HEK293 (cell line): ENCODE data around the gene IGF2BP1.

Source experiments
- ATF2 ChIP-seq: fragments of 450-650 bp; formaldehyde crosslinking; IDR thresholded peaks from 2 replicates; pipeline ENCODE4 v1.5.1; 2016; ENCODE audit warnings: missing biosample characterization, missing genetic modification characterization, low read depth
- KLF16 ChIP-seq: fragments of 450-650 bp; formaldehyde crosslinking; IDR thresholded peaks from 2 replicates; pipeline ENCODE4 v1.5.1; 2017; ENCODE audit warnings: missing biosample characterization, missing genetic modification characterization
- REST ChIP-seq: fragments of 450-650 bp; formaldehyde crosslinking; IDR thresholded peaks from 2 replicates; pipeline ENCODE4 v1.5.1; 2016; ENCODE audit warnings: missing biosample characterization, missing genetic modification characterization
- SCRT1 ChIP-seq: fragments of 450-650 bp; formaldehyde crosslinking; IDR thresholded peaks from 2 replicates; pipeline ENCODE4 v1.5.1; 2016; ENCODE audit warnings: missing biosample characterization, missing genetic modification characterization, borderline replicate concordance
- SP2 ChIP-seq: fragments of 450-650 bp; formaldehyde crosslinking; IDR thresholded peaks from 2 replicates; pipeline ENCODE4 v1.5.1; 2016; ENCODE audit warnings: missing biosample characterization, missing genetic modification characterization
- YY2 ChIP-seq: fragments of 450-650 bp; formaldehyde crosslinking; IDR thresholded peaks from 2 replicates; pipeline ENCODE4 v1.5.1; 2016; ENCODE audit warnings: missing biosample characterization, missing genetic modification characterization
- ZBTB11 ChIP-seq: fragments of 450-650 bp; formaldehyde crosslinking; conservative IDR thresholded peaks from 2 replicates; pipeline ENCODE4 v1.5.1; 2016; ENCODE audit warnings: low read depth, missing biosample characterization, missing genetic modification characterization
- ZNF169 ChIP-seq: fragments of 450-650 bp; formaldehyde crosslinking; IDR thresholded peaks from 2 replicates; pipeline ENCODE4 v1.5.1; 2016; ENCODE audit warnings: missing biosample characterization, missing genetic modification characterization
- ZNF184 ChIP-seq: fragments of 450-650 bp; IDR thresholded peaks from 2 replicates; pipeline ENCODE4 v1.5.1; 2018; ENCODE audit warnings: missing biosample characterization, mild to moderate bottlenecking, missing genetic modification characterization
- ZNF23 ChIP-seq: fragments of 450-650 bp; formaldehyde crosslinking; IDR thresholded peaks from 2 replicates; pipeline ENCODE4 v1.5.1; 2016; ENCODE audit warnings: missing biosample characterization, missing genetic modification characterization, borderline replicate concordance
- ZNF426 ChIP-seq: fragments of 450-650 bp; formaldehyde crosslinking; IDR thresholded peaks from 2 replicates; pipeline ENCODE4 v1.5.1; 2017; ENCODE audit warnings: missing biosample characterization, missing genetic modification characterization, mild to moderate bottlenecking, inconsistent platforms, moderate library complexity
- ZNF510 ChIP-seq: fragments of 450-650 bp; formaldehyde crosslinking; IDR thresholded peaks from 2 replicates; pipeline ENCODE4 v1.5.1; 2018; ENCODE audit warnings: mild to moderate bottlenecking, missing genetic modification characterization, missing biosample characterization; ENCODE audit not compliant: insufficient replicate concordance
- ZNF518A ChIP-seq: fragments of 450-650 bp; formaldehyde crosslinking; conservative IDR thresholded peaks from 2 replicates; pipeline ENCODE4 v1.5.1; 2016; ENCODE audit warnings: low read depth, missing biosample characterization, missing genetic modification characterization
- ZNF529 ChIP-seq: fragments of 450-650 bp; formaldehyde crosslinking; IDR thresholded peaks from 2 replicates; pipeline ENCODE4 v1.5.1; 2017; ENCODE audit warnings: missing genetic modification characterization, missing biosample characterization; ENCODE audit not compliant: insufficient replicate concordance
- ZNF530 ChIP-seq: fragments of 450-650 bp; formaldehyde crosslinking; IDR thresholded peaks from 2 replicates; pipeline ENCODE4 v1.5.1; 2016; ENCODE audit warnings: low read depth, missing biosample characterization, missing genetic modification characterization
- ZNF555 ChIP-seq: fragments of 450-650 bp; formaldehyde crosslinking; conservative IDR thresholded peaks from 2 replicates; pipeline ENCODE4 v1.5.1; 2017; ENCODE audit warnings: missing biosample characterization, mild to moderate bottlenecking, missing genetic modification characterization, inconsistent platforms
- ZNF558 ChIP-seq: fragments of 450-650 bp; formaldehyde crosslinking; IDR thresholded peaks from 2 replicates; pipeline ENCODE4 v1.5.1; 2016; ENCODE audit warnings: missing biosample characterization, missing genetic modification characterization
- ZNF624 ChIP-seq: fragments of 450-650 bp; formaldehyde crosslinking; IDR thresholded peaks from 2 replicates; pipeline ENCODE4 v1.5.1; 2017; ENCODE audit warnings: missing biosample characterization, missing genetic modification characterization
- ZNF677 ChIP-seq: fragments of 450-650 bp; IDR thresholded peaks from 2 replicates; pipeline ENCODE4 v1.5.0; 2018; ENCODE audit warnings: missing biosample characterization, mild to moderate bottlenecking, missing genetic modification characterization, moderate library complexity
- ZNF747 ChIP-seq: fragments of 450-650 bp; formaldehyde crosslinking; IDR thresholded peaks from 2 replicates; pipeline ENCODE4 v1.5.1; 2016; ENCODE audit warnings: missing biosample characterization, missing genetic modification characterization
- ZNF776 ChIP-seq: fragments of 450-650 bp; formaldehyde crosslinking; IDR thresholded peaks from 2 replicates; pipeline ENCODE4 v1.5.0; 2017; ENCODE audit warnings: missing biosample characterization, missing genetic modification characterization, borderline replicate concordance
- ZNF777 ChIP-seq: fragments of 450-650 bp; formaldehyde crosslinking; IDR thresholded peaks from 2 replicates; pipeline ENCODE4 v1.5.1; 2017; ENCODE audit warnings: missing biosample characterization, missing genetic modification characterization, borderline replicate concordance
- ZNF791 ChIP-seq: fragments of 450-650 bp; formaldehyde crosslinking; IDR thresholded peaks from 2 replicates; pipeline ENCODE4 v1.5.1; 2016; ENCODE audit warnings: missing biosample characterization, missing genetic modification characterization
- ZNF843 ChIP-seq: fragments of 450-650 bp; formaldehyde crosslinking; IDR thresholded peaks from 2 replicates; pipeline ENCODE4 v1.5.1; 2016; ENCODE audit warnings: missing biosample characterization, missing genetic modification characterization
- ZSCAN23 ChIP-seq: fragments of 450-650 bp; formaldehyde crosslinking; IDR thresholded peaks from 2 replicates; pipeline ENCODE4 v1.5.1; 2016; ENCODE audit warnings: missing biosample characterization, missing genetic modification characterization

IGF2BP1 gene

GRCh38 chr17:48989100-48989499 is 8.1 kb upstream of the IGF2BP1 start (continued):
- TF ChIP-seq REST (tag by site-specific recombination), result no peak
- no peak for TF ChIP-seq ZNF530 (tag by site-specific recombination)
- TF ChIP-seq ZNF624 (tag by site-specific recombination), result no peak
- no peak for TF ChIP-seq ZNF529 (tag by site-specific recombination)
- TF ChIP-seq ZNF791 (tag by site-specific recombination), result no peak
- no peak for TF ChIP-seq ZNF776 (tag by site-specific recombination)
- peak; percentile 74 for TF ChIP-seq ZNF518A
- TF ChIP-seq ZNF747, result no peak
- peak; percentile 45 for TF ChIP-seq ZNF555
- TF ChIP-seq ZNF23 (tag by site-specific recombination), result no peak
- TF ChIP-seq SCRT1 (tag by site-specific recombination), result no peak
- no peak for TF ChIP-seq YY2 (tag by site-specific recombination)
- TF ChIP-seq KLF16 (tag by site-specific recombination), result no peak
- peak; percentile 32; the same call in 1 of the 2 replicates for TF ChIP-seq ZBTB11
- TF ChIP-seq ZNF777 (tag by site-specific recombination), result no peak
- TF ChIP-seq ZNF558 (tag by site-specific recombination), result no peak
- no peak for TF ChIP-seq ATF2 (tag by site-specific recombination)
- no peak for TF ChIP-seq ZNF169 (tag by site-specific recombination)
- no peak for TF ChIP-seq ZNF184
- TF ChIP-seq ZNF843 (tag by site-specific recombination), result no peak
- no peak for TF ChIP-seq SP2 (tag by site-specific recombination)
- TF ChIP-seq ZNF677 (tag by site-specific recombination), result no peak
- no peak for TF ChIP-seq ZNF510 (tag by site-specific recombination)
- peak; percentile 59 for TF ChIP-seq ZNF426 (tag by site-specific recombination)
- TF ChIP-seq ZSCAN23 (tag by site-specific recombination), result 0 out of 2 replicates have a peak, but pooled peaks have one; percentile 26
